CD4-positive, alpha-beta T cell treated with Interferon gamma for 1 hour (primary cell): Measurements from ENCODE around the gene CEP63.
"Not testable (repeated sequence)": the region's sequence is repeated elsewhere in the genome, so short reads cannot be mapped to it uniquely, and the experiment has no call there.

Experiments used
- DNase-seq: peaks from one replicate; pipeline ENCODE4 v3.0.0-alpha.2; 2020

CEP63 gene

GRCh38 chr3:134525293-134525692, 39.4 kb downstream of the CEP63 start:
- DNase-seq = no peak

DNA sequence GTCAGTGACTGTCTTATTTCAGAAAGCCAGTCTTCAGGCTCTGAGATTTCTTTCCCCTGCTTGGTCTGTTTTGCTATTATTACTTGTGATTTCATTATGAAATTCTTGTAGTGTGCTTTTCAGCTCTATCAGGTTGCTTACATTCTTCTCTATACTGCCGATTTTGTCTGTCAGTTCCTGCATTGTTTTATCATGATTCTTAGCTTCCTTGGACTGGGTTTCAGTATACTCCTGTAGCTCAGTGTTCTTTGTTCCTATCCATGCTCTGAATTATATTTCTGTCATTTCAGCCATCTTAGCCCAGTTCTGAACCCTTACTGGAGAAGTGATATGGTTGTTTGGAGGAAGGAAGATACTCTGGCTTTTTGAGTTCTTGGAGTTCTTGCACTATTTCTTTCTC, 40.5 kb downstream of the CEP63 start:
- DNase-seq = no peak

DNA sequence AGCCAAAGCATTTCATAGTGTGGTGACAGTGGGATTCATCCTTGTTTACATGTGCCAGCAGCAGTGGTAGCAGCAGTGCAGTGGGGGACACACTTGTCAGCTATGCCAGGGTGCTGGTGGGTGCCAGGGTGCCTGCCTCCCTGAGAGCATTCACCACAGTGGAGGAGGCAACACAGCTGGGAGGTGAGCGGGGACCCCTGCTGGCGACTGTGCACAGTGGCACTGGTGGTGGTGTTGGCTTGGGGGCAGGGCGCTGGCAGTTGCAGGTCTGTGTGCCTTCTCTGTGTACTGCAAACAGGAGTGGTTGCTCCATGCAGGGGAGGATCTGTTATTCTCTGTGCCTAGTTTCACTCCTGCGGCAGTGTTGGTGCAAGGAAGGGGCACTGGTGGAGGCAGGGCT, 41.2 kb downstream of the CEP63 start:
- DNase-seq = no peak

DNA sequence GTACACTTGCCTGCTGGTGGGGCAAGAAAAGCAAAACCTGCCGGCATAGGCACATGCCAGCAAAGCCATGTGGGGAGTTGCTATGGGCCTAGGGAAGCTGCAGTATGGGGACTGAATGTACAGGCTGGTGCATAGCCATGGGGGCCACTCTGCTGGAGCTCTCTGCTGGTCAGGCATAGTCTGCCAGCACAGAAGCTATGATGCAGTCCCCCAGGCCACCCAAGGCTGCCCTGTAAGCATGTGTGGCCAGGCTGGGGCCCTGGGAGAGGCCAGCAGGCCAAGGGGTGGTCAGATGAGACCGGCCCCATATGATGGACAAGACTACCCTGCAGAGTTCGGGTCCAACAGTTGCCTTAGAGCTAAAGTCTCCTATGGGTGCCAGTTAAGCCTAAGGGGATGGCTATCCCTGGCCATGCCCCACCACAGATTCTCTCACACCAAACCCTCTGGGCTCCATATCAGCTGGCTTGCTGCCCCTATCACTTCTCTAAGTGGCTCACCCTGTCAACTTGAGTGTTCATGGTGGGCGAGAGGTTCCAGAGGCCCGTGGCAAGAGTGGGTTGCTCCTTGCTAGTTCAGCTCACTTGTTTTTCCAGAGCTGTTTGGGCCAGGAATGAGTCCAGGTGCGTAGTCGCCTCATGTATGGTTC, 41.8 kb downstream of the CEP63 start:
- no peak for DNase-seq

DNA sequence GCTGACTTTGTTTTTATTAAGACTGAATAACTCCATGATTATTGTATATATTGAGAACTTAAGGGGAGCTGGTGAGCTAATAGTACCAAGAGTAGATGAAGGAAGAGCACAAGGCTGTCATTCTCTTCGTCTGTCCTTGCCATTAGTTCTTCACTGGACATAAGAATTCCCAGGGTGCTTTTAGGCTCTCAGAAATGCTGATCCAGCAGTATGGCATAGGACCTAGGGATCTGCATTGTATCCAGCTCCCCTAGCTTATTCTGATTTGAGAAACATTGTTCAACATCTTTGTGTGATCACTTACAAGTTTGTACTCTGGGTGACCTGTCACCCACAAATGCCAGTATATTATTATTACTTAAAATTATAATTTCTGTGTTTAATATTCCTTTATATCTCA, 47.6 kb downstream of the CEP63 start:
- no peak for DNase-seq

DNA sequence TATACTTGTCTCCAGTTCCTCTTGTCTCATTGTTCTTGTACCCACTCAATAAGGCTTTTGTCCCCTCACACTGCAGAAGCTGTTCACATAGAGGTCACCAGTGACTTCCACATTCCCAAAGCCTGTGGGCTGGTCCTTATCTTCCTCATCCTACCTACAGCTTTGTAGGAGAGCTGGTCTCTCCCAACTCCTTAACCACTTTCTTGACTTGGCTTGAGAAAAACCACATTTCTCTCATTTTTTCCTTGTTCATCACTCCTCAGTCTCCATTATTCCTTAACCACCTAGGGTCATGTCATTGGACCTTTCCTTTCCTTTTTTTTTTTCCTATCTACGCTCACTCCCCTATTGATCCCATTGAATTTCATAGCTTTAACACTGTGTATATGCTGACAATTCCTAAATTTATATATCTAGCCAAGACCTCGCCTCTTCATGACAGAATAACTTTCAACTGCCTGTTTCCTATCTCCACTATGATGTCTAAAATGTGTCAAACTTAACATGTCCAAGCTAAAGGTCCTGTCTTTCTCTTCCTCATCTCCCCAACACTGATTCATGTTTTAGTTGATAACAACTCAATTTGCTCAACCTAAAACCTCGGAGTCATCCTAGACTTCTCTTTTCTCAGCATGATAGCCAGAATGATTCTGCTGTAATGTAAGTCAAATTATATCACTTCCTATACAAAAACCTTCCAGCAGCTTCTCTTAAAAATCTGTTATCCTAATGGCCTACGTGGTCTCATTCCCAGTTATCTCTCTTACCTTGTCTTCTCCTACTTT, 49.5 kb downstream of the CEP63 start:
- no peak for DNase-seq

GRCh38 chr3:134536781-134537180, 50.9 kb downstream of the CEP63 start:
- no peak for DNase-seq

GRCh38 chr3:134542287-134542958, 56.6 kb downstream of the CEP63 start:
- DNase-seq = no peak

DNA sequence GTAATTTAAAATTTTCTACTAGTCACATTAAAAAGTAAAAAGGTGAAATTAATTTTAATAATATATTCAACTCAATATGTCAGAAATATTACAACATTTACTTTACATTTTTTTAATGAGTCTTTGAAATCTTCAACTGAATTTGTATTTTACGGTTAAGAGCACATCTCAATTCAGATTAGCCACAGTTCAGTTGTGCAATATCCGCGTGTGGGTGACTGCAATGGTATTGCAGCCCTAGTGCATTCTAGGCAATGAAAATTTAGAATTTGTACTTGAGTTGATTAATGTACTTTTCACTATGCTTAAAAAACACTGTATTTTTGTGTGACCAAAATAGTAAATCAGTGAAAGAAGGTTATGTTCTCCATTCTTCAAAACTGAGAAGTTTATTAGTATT, 57.3 kb downstream of the CEP63 start:
- no peak for DNase-seq

DNA sequence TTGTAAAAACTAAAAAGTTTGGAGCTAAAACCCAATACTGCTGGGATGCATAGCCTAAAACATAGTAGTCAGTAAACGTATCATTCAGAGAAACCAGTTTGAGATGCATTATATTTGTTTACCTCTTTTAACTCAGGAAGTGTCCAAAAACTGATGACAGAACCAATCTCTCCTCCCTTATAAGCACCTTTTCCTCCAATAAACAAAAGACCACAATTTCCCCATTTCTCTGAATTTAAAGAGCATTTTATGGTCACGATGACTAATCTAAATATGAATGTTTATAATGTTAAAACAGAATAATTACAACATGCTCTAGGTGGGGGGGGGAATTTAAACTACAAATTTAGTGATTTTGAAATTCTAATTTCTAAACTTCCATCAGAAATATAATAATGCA, 58.5 kb downstream of the CEP63 start:
- no peak for DNase-seq

DNA sequence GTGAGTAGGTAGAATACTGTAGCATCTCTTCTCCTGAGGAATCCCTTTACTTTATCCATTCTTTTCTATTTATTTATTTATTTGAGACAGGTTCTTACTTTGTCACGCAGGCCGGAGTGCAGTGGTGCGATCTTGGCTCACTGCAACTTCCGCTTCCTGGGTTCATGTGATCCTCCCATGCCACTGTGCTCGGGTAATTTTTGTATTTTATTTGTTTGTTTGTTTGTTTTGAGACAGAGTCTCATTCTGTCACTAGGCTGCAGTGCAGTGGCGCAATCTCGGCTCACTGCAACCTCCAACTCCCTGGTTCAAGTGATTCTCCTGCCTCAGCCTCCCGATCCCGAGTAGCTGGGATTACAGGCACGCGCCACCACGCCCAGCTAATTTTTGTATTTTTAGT, 58.9 kb downstream of the CEP63 start:
- DNase-seq = not testable (repeated sequence)

- no peak for DNase-seq
Measured at GRCh38 chr3:134545818-134546217, 60.0 kb downstream of the CEP63 start.

GRCh38 chr3:134552784-134553183, 66.9 kb downstream of the CEP63 start:
- DNase-seq = no peak

DNA sequence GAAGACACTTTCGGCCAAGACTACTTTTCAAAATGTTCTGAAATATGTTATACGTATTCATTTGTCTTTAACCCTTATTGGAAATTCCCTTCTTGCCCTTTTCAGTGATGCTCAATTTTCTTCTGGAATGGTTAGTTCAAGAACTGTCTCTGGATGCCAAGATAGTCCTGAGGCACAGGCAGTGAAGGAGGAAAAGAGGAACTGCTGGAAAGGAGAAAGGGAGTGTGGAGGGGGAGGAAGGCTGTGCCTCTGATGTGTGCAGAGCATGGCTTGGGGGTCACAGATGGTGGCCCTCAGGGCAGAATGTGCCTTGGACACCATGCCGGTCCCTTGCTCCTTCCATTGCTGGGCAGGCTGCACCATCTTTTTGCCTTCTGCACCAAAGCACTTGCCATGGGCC, 73.7 kb downstream of the CEP63 start:
- DNase-seq = no peak

DNA sequence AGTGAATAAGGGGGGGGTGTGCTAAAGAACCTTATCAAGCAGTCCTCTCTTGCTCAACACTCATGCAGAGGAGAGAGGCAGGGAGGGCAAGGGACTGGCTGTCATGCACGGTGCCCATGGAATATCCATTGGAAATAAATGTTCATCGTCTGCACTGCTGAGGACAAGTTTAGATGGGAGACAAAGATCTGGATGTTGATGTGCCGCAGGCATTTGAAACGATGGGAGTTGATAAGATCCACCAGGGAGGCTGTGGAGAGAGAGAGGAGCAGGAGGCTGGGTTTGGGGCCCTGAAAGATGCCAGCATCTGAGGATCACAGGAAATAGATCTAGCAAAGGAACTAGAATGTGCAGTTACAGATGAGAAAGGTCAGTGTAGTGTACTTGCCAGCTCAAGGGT, 76.2 kb downstream of the CEP63 start:
- DNase-seq = no peak

GRCh38 chr3:134563601-134564000, 77.7 kb downstream of the CEP63 start:
- no peak for DNase-seq

- DNase-seq = no peak
Measured at GRCh38 chr3:134564991-134565390, 79.1 kb downstream of the CEP63 start.

DNA sequence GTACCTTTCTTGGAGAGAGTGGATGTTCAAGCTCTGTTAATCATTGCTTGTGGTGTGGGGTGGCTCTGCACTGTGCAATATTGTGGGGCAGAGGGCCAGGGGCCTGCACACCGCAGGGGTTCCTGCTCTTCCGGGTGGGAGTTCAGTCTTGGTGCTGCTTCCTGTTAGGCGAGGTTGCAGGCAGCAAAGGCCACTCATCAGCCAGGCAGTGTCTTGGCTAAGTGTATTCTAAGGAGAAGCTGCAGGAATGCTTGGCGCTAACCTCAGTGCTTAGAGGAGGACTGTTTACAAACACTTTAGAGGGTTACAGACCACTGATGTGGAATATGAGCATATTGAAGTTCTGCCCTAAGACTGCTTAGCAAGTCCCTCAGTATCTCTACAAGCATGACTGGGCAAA, 81.7 kb downstream of the CEP63 start:
- DNase-seq = no peak

- DNase-seq = no peak
Measured at GRCh38 chr3:134568790-134569189, 82.9 kb downstream of the CEP63 start.

GRCh38 chr3:134569899-134570298, 84.0 kb downstream of the CEP63 start:
- not testable (repeated sequence) for DNase-seq

DNA sequence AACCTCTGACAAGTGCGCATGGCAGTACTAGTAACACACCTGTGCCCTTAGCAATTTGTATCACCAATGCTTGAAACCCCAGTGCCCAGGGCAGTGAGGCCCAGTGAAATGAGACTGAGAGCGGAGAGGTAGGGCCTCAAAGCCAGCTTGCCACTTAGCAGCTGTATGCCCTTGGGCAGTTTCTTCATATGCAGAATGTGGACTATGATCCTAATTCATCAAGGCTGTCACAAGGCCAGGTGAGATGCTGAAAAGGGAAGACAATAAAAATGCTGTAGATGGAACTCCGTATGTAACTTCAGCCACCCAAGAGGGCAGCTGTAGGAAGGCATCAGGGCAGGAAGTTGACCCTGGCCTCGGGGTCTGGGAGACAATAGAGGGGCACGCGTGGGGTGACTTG, 90.6 kb downstream of the CEP63 start:
- DNase-seq = no peak

GRCh38 chr3:134576831-134577230, 91.0 kb downstream of the CEP63 start:
- no peak for DNase-seq

GRCh38 chr3:134579141-134579665, 93.3 kb downstream of the CEP63 start:
- DNase-seq = no peak

- no peak for DNase-seq
Measured at GRCh38 chr3:134590766-134591165, 104.9 kb downstream of the CEP63 start.
